A549 (cell line): ENCODE measurements around the gene ATP13A2.

Experiments
- CTCF ChIP-seq: fragments of >200 bp; sonication (Bioruptor Twin); formaldehyde crosslinking; IDR thresholded peaks from 3 replicates; pipeline ENCODE4 v1.5.1; 2016
- RAD21 ChIP-seq, 2 experiments: fragments of >200 bp in 1 of 2; sonication (Bioruptor Twin) in 1 of 2; formaldehyde crosslinking in 1 of 2; IDR thresholded peaks in 1 of 2; conservative IDR thresholded peaks in 1 of 2; 2 replicates in 1 of 2; 3 replicates in 1 of 2; pipeline ENCODE4 v1.6.1; 2012 to 2018; ENCODE audit warnings: inconsistent platforms in 1 of 2
- RCOR1 ChIP-seq: fragments of 150-350 bp; IDR thresholded peaks from 2 replicates; pipeline ENCODE4 v1.6.1; 2014; ENCODE audit warnings: antibody characterized with exemption, low read length, low read depth

GRCh38 chr1:17023102-17023501, 11.4 kb upstream of the ATP13A2 start:
- TF ChIP-seq RAD21 (conservative IDR thresholded peaks at IDR 0.05 in 1 of 2, IDR thresholded peaks at IDR 0.05 in 1 of 2), result no peak
- no peak for TF ChIP-seq RCOR1
- TF ChIP-seq CTCF, result no peak
